GM12801 (cell line): ENCODE results near the gene PPOX.

ENCODE experiments used
- TF ChIP-seq, protein P1 (sequence below): IDR thresholded peaks from one replicate; pipeline ENCODE4 v1.5.1; 2011; ENCODE audit warnings: control low read depth; ENCODE audit not compliant: insufficient read length; ENCODE audit errors: extremely low read depth

The PPOX gene

DNA sequence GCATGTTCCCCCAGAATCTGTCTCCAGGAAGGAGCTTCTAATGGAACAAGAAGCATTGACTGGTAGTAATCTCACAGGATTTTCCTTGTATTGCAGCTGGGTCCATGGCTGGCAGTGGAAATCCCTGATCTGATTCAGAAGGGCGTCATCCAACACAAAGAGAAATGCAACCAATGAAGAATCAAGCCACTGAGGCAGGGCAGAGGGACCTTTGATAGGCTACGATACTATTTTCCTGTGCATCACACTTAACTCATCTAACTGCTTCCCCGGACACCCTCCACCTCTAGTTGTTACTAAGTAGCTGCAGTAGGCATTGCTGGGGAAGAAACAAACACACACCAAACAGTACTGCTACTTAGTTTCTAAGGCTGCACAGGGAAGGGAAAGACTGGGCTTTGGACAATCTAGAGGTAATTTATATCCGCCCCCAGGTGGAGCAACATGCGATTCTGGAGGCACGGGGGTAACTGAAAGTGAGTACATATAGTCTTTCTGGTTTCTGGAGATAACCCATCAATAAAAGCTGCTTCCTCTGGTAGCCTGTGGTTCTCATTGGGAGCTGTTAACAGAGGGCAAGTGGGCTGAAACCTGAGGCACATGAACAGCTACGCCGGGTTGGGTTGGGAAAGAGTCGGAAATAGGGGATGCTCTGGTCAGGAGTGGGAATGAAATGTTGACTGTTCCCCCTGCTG, 7.8 kb upstream of the PPOX start:
- TF ChIP-seq, protein P1, sequence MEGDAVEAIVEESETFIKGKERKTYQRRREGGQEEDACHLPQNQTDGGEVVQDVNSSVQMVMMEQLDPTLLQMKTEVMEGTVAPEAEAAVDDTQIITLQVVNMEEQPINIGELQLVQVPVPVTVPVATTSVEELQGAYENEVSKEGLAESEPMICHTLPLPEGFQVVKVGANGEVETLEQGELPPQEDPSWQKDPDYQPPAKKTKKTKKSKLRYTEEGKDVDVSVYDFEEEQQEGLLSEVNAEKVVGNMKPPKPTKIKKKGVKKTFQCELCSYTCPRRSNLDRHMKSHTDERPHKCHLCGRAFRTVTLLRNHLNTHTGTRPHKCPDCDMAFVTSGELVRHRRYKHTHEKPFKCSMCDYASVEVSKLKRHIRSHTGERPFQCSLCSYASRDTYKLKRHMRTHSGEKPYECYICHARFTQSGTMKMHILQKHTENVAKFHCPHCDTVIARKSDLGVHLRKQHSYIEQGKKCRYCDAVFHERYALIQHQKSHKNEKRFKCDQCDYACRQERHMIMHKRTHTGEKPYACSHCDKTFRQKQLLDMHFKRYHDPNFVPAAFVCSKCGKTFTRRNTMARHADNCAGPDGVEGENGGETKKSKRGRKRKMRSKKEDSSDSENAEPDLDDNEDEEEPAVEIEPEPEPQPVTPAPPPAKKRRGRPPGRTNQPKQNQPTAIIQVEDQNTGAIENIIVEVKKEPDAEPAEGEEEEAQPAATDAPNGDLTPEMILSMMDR: no peak

DNA sequence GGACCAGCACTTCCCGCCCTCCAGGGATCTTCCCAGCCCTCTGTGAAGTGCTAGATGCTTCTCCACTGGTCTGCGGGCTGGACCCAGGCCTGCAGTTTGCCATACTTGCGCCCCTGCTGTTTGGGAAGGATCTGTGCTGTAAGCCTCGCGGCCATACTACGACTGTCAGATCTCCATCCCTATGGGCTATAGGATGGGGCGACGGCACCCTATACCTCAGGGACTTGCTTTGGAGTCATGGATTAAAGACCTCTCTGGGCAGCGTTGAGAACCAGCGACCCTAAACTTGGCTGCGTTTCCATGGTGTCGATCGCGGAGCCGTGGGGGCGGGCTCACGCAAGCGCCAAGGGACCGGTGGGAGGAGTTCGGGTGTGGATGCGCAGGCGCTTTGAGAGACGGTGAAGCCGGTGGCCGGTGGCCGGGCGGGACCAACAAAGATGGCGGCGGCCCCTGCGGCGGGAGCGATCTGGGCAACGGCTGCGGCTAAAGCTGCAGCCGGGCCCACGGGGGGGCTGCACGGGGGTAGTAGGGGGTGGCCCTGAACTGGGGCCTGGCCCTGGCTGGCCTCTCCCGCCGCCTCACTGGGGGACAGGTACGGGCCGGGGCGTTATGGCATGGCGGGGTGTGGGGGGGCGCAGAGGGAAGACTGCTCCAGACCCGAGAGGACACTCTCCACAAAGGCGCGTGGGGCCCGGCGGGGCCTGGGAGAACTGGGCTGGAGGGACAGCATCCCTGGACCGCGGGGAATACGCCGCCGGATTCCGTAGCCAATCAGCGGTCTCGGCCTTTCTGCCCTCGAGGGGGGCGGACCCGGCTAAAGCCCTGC, 6.9 kb upstream of the PPOX start, which contains the start of gene USP21:
Gene USP21 (plus strand): TSS at position 414 of the 826 bp plus-strand sequence. CDS start 1,141 bp downstream, outside the sequence.
- TF ChIP-seq, protein P1: no peak

DNA sequence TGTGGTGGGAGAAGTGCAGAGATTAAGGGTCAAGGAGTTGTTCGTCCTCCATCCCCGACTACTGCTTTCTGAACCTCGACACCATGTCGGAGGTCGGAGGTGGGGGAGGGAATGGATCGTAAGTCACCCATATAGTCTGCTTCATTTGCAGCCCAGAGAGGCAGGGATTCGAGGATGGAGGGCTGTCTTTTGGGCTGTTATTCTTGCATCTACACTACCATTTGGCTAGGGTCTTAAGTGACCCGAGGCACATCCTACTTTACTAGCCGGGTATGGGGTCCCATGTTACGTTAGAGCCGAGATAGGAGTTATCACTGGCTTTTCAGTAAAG, 6.3 kb upstream of the PPOX start:
- TF ChIP-seq, protein P1: no peak

- TF ChIP-seq, protein P1: no peak
Measured at GRCh38 chr1:161160671-161161145, 5.5 kb upstream of the PPOX start.

GRCh38 chr1:161161652-161162051, 4.6 kb upstream of the PPOX start:
- TF ChIP-seq, protein P1: no peak

- TF ChIP-seq, protein P1: no peak
Measured at GRCh38 chr1:161162052-161162451, 4.2 kb upstream of the PPOX start.

DNA sequence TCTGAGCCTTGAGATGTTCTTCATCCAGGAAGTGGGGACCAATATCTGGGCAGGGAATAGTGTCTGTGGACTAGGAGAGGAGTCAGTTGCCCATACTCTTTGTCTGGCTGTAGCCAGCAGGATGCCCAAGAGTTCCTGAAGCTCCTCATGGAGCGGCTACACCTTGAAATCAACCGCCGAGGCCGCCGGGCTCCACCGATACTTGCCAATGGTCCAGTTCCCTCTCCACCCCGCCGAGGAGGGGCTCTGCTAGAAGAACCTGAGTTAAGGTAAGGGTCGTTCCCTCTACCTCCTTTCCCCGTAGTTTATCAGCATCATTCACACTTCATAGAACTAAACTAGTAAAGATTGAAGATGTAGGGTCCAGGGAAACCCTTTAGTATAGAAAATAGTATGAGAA, 3.4 kb upstream of the PPOX start:
- TF ChIP-seq, protein P1: no peak
